Left lung (tissue), 10 donors: ENCODE data around the gene METTL14. TPM values are rescaled to one million over a fixed set of nuclear protein-coding genes. Genes with fewer than 3 reads are reported as not detected.

ENCODE experiments used
- ATAC-seq: fragments of 200-7000 bp; cut with Tn5 transposase; one replicate; pipeline ENCODE4 v1.9.1; 2020; ENCODE audit warnings: moderate library complexity
- DNase-seq, 4 donors: peaks; one replicate each; pipeline ENCODE4 v3.0.0-alpha.2; 2013 to 2020
- H3K27ac ChIP-seq, 2 donors: fragments of 200-600 bp; sonication (generic) in 1 of 2; one replicate each; pipeline versions ENCODE4 v1.5.0 to v1.8.0; 2020 to 2021
- H3K27me3 ChIP-seq, 2 donors: fragments of 200-600 bp; sonication (generic) in 1 of 2; one replicate each; pipeline versions ENCODE4 v1.5.0 to v1.8.0; 2020 to 2021
- H3K36me3 ChIP-seq, 2 donors: fragments of 200-600 bp; sonication (generic) in 1 of 2; one replicate each; pipeline versions ENCODE4 v1.5.0 to v1.8.0; 2020 to 2021
- H3K4me1 ChIP-seq, 2 donors: fragments of 200-600 bp; one replicate each; pipeline ENCODE4 v1.8.0; 2021
- H3K4me3 ChIP-seq, 2 donors: fragments of 200-600 bp; sonication (generic) in 1 of 2; one replicate each; pipeline versions ENCODE4 v1.5.0 to v1.8.0; 2020 to 2021; ENCODE audit warnings: mild to moderate bottlenecking in 1 of 2
- H3K9me3 ChIP-seq, 2 donors: fragments of 200-600 bp; sonication (generic) in 1 of 2; one replicate each; pipeline versions ENCODE4 v1.5.0 to v1.8.0; 2020 to 2021
- intact Hi-C, 2 donors: fragments of 100-400 bp; cut with DNase I; formaldehyde crosslinking; loops; one replicate each; pipeline versions ENCODE4 v1.11.2 to v1.14.2; 2022
- polyA plus RNA-seq, 6 donors: library from polyadenylated mRNA; unstranded; fragments of 120-200 nt; gene quantifications; one replicate each; pipeline ENCODE4 v1.2.1, GENCODE V29; 2013; ENCODE audit not compliant: insufficient read length in 6 of 6
- total RNA-seq, 2 donors: library from RNA; stranded (reverse); fragmentation: NEBNext Ultra II Directional; extraction: Animal tissue kit (Norgen Biotek cat#: 25700); gene quantifications; one replicate each; pipeline ENCODE4 v1.2.1, GENCODE V29; 2021
- TF ChIP-seq, protein P1 (sequence below), 2 donors: fragments of 200-600 bp; sonication (generic) in 1 of 2; IDR thresholded peaks; one replicate each; pipeline versions ENCODE4 v1.5.0 to v1.8.0; 2021; ENCODE audit warnings: antibody characterized with exemption in 2 of 2
- donor health status: DM: no; HTN: yes; CAD: no.
- donor health status: DM: no; HTN: no; CAD: no.

Gene METTL14
- total and polyA plus RNA-seq, 8 donors = 30.6 to 62.9 (median 54.5) TPM

DNA sequence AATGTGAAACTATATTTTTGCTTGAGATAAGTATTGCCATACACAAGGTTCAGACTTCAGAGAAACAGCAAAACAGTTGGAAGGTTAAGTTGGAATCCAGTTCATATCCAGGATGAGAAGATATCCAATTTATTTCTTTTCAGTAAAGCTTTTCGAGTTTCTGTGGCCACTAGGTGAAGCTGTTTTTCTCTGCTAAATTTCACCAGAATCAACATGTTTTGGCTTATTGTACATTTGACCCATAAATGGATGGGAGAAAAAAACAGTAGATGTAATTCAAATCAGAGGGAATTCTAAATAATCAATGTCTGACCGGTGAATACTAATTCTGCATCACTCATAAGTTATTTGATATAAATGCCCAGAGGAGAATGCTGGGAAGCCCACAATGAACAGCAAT lies 9.1 kb upstream of the METTL14 start:
- intact Hi-C loops = no loop called here
- H3K27ac ChIP-seq = no peak overlapping the region
- no peaks in the 10 kb centered on the region for H3K9me3 ChIP-seq
- no peaks in the 10 kb centered on the region for H3K36me3 ChIP-seq
- no peaks in the 10 kb centered on the region for H3K27me3 ChIP-seq
- TF ChIP-seq, protein P1, sequence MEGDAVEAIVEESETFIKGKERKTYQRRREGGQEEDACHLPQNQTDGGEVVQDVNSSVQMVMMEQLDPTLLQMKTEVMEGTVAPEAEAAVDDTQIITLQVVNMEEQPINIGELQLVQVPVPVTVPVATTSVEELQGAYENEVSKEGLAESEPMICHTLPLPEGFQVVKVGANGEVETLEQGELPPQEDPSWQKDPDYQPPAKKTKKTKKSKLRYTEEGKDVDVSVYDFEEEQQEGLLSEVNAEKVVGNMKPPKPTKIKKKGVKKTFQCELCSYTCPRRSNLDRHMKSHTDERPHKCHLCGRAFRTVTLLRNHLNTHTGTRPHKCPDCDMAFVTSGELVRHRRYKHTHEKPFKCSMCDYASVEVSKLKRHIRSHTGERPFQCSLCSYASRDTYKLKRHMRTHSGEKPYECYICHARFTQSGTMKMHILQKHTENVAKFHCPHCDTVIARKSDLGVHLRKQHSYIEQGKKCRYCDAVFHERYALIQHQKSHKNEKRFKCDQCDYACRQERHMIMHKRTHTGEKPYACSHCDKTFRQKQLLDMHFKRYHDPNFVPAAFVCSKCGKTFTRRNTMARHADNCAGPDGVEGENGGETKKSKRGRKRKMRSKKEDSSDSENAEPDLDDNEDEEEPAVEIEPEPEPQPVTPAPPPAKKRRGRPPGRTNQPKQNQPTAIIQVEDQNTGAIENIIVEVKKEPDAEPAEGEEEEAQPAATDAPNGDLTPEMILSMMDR (IDR thresholded peaks at IDR 0.05) = no peak
- DNase-seq (no peak), ATAC-seq (no peak)
- no peaks in the 10 kb centered on the region for H3K4me1 ChIP-seq
- no peak overlapping the region for H3K4me3 ChIP-seq

DNA sequence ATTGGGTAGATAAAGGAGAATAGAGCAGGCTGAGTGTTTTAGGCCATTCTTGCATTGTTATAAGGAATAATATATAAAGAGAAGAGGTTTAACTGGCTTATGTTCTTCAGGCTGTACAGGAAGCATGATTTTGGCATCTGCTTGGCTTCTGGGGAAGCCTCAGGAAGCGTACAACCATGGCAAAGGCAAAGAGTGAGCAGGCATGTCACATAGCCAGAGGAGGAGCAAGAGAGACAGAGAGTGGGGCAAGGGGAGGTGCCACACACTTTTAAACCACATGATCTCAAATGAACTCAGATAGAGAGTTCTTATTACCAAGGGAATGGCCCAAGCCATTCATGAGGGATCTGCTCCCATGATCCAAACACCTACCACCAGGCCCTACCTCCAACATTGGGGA lies 4.4 kb upstream of the METTL14 start:
- no peak for DNase-seq
- H3K36me3 ChIP-seq = no peaks in the 10 kb centered on the region
- intact Hi-C loops = no loop called here
- H3K27ac ChIP-seq = no peak overlapping the region
- H3K27me3 ChIP-seq = no peaks in the 10 kb centered on the region
- ATAC-seq = no peak
- TF ChIP-seq, protein P1 (IDR thresholded peaks at IDR 0.05) = no peak
- H3K9me3 ChIP-seq = no peaks in the 10 kb centered on the region
- H3K4me1 ChIP-seq = peaks cover 0 to 6% of the 10 kb centered on the region in 2 donors
- H3K4me3 ChIP-seq = no peak overlapping the region

DNA sequence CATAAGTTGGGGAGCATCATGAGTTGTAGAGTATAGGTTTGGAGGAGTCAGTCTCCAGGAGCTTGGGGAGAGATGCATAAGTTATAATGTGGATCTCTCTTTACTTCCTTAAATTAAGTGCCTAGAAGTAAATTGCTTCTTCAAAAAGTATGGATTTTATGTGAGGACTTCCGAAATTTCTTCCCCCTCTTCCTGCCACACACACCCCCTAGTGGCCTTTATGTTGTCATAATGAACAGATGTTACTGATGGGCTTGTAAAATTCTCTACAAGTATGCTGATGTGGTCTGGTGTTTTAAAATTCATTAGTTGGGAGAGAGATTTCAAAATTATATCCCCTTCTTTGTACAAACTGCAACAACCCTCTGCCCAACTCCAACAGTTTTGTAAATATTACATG lies 2.3 kb upstream of the METTL14 start:
- Histone ChIP-seq H3K36me3 (peaks cover 0 to 2% of the 10 kb centered on the region in 2 donors), H3K4me3 (no peak overlapping the region), H3K4me1 (peaks cover 10 to 24% of the 10 kb centered on the region in 2 donors), H3K27ac (no peak overlapping the region), H3K9me3 (no peaks in the 10 kb centered on the region), H3K27me3 (no peaks in the 10 kb centered on the region)
- intact Hi-C loops = no loop called here
- TF ChIP-seq, protein P1 (IDR thresholded peaks at IDR 0.05) = peak in 1 of 2 donors; percentile 33
- DNase-seq (peak in 1 of 4 donors; percentile 16), ATAC-seq (no peak)

DNA sequence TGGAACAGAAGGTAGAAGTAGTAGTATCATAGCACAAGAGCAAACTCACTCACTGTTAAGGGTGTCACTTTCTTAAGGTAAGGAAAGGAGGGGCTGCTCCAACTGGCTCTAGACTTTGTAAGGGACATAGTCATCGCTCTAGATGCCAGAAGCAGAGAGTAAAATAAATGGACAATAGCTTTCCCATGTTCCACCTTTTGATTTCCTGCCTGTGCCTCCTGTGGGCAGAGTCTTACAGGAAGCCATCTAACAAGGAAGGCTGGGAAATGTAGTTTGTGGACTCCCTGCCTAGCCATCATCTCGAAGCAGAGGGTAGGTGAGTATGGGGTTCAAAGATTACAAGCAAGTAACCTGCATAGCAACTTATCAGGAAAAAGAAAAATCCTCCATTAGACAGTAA lies 1.7 kb upstream of the METTL14 start:
- no peak for ATAC-seq

DNA sequence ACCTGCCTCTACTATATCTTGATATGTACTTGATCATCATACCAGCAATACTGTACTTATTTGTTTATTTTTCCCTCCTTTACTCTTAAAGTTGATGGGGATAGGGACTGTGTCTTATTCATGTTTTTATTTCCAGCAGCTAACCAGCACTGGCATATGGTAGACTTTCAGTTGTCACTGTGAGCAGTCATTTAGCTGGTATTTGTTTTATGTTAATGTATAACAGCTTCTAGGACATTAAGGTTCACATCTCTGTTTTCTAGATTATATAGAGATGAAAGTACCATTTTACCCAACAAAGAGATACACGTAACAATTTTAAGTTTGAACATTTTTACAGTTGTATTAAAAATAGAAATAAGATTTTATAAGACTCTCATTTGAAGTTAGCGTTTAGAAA lies 17.9 kb downstream of the METTL14 start:
- Histone ChIP-seq H3K4me1 (no peaks in the 10 kb centered on the region), H3K36me3 (peaks cover 0 to 98% of the 10 kb centered on the region in 2 donors), H3K9me3 (no peaks in the 10 kb centered on the region), H3K27me3 (no peaks in the 10 kb centered on the region), H3K4me3 (no peak overlapping the region), H3K27ac (no peak overlapping the region)
- intact Hi-C loops = no loop called here
- no peak for ATAC-seq
- TF ChIP-seq, protein P1 (IDR thresholded peaks at IDR 0.05) = no peak
- DNase-seq = no peak

More for the DNA sequence above, 1.7 kb upstream of the METTL14 start:
- H3K27ac ChIP-seq = no peak overlapping the region
- H3K36me3 ChIP-seq = peaks cover 0 to 8% of the 10 kb centered on the region in 2 donors
- H3K27me3 ChIP-seq = no peaks in the 10 kb centered on the region
- DNase-seq = no peak
- TF ChIP-seq, protein P1 (IDR thresholded peaks at IDR 0.05) = no peak
- no peaks in the 10 kb centered on the region for H3K9me3 ChIP-seq
- H3K4me1 ChIP-seq = peaks cover 10 to 24% of the 10 kb centered on the region in 2 donors
- intact Hi-C loops = no loop called here
- no peak overlapping the region for H3K4me3 ChIP-seq
